DND-41 (cell line): ENCODE measurements around the gene TENT4B.

Source experiments
- ATAC-seq: fragments of 200-7000 bp; cut with Tn5 transposase; 3 replicates; pipeline ENCODE4 v1.9.1; 2021; ENCODE audit warnings: low read depth; ENCODE audit not compliant: insufficient read depth
- DNase-seq: peaks from one replicate; pipeline ENCODE4 v3.0.0-alpha.2; 2020
- H2AFZ ChIP-seq: 2 replicates; pipeline ENCODE4 v1.6.0; 2012; ENCODE audit warnings: low read depth, low read length
- H3K27ac ChIP-seq: 2 replicates; pipeline ENCODE4 v1.5.1; 2012; ENCODE audit warnings: low read length, inconsistent platforms
- H3K27me3 ChIP-seq: fragments of 200-600 bp; sonication (generic); 2 replicates; pipeline ENCODE4 v1.6.0; 2012; ENCODE audit warnings: low read length, mild to moderate bottlenecking, inconsistent platforms; ENCODE audit not compliant: insufficient read depth, poor library complexity
- H3K36me3 ChIP-seq: 2 replicates; pipeline ENCODE4 v1.5.1; 2012; ENCODE audit warnings: low read length, inconsistent platforms; ENCODE audit not compliant: insufficient read depth
- H3K4me1 ChIP-seq: 2 replicates; pipeline ENCODE4 v1.5.1; 2012; ENCODE audit warnings: mild to moderate bottlenecking, low read length; ENCODE audit not compliant: insufficient read depth
- H3K4me2 ChIP-seq: 2 replicates; pipeline ENCODE4 v1.6.0; 2012; ENCODE audit warnings: mild to moderate bottlenecking, moderate library complexity, low read length, inconsistent platforms; ENCODE audit not compliant: insufficient read depth
- H3K4me3 ChIP-seq, 2 experiments: fragments of 200-600 bp in 1 of 2; shearing (Covaris generic) in 1 of 2; 2 replicates each; pipeline ENCODE4 v1.5.1; 2012 to 2016; ENCODE audit warnings: inconsistent platforms in 2 of 2, low read length in 2 of 2, mild to moderate bottlenecking in 2 of 2, low read depth in 1 of 2, moderate library complexity in 1 of 2
- H3K79me2 ChIP-seq: 2 replicates; pipeline ENCODE4 v1.6.0; 2012; ENCODE audit warnings: low read length, inconsistent platforms; ENCODE audit not compliant: insufficient read depth
- H3K9ac ChIP-seq: 2 replicates; pipeline ENCODE4 v1.6.0; 2012; ENCODE audit warnings: low read depth, mild to moderate bottlenecking, inconsistent platforms, low read length, moderate library complexity
- H3K9me3 ChIP-seq: 2 replicates; pipeline ENCODE4 v1.5.1; 2012; ENCODE audit warnings: low read length, moderate library complexity, mild to moderate bottlenecking, inconsistent platforms; ENCODE audit not compliant: insufficient read depth, severe bottlenecking
- H4K20me1 ChIP-seq: 2 replicates; pipeline ENCODE4 v1.6.0; 2012; ENCODE audit warnings: low read length; ENCODE audit not compliant: insufficient read depth
- CTCF ChIP-seq: IDR thresholded peaks from 2 replicates; pipeline ENCODE4 v1.5.1; 2012; ENCODE audit warnings: borderline replicate concordance, low read length, moderate library complexity, mild to moderate bottlenecking; ENCODE audit not compliant: poor library complexity, severe bottlenecking; ENCODE audit errors: extremely low read depth
- EZH2 ChIP-seq: IDR thresholded peaks from 3 replicates; pipeline ENCODE4 v1.6.1; 2012; ENCODE audit warnings: borderline replicate concordance, low read depth, mild to moderate bottlenecking, moderate library complexity, low read length, inconsistent platforms; ENCODE audit not compliant: severe bottlenecking

Gene TENT4B

GRCh38 chr16:50275428-50276325 is 122.6 kb downstream of the TENT4B start:
- no peak overlapping the region for H3K4me2 ChIP-seq
- no peak for ATAC-seq
- H3K27ac ChIP-seq: no peak overlapping the region

DNA sequence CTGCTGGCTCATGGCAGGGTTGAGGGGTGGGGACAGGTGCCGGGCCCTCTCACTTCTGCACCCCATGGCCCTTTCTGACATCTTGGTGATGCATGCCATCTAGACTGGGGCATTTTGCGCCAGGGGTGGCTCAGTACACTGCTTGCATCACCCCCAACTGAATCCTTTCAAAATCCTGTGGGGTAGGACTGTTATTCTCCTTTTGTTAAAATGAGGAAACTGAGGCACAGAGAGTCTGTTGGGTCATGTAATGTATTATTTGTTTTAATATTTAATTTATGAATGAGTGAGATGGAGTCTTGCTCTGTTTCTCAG is 123.2 kb downstream of the TENT4B start:
- Histone ChIP-seq H3K9me3 (no peaks in the 10 kb centered on the region), H4K20me1 (peaks cover 11% of the 10 kb centered on the region; the same call in 1 of the 2 replicates), H3K27me3 (no peaks in the 10 kb centered on the region), H3K9ac (no peak overlapping the region), H3K79me2 (no peaks in the 10 kb centered on the region), H3K36me3 (no peaks in the 10 kb centered on the region), H3K4me3 (no peak overlapping the region), H3K4me2 (no peak overlapping the region), H3K27ac (no peak overlapping the region), H2AFZ (no peak overlapping the region), H3K4me1 (no peaks in the 10 kb centered on the region)
- DNase-seq (no peak), ATAC-seq (no peak)
- no peak for TF ChIP-seq EZH2

More at GRCh38 chr16:50275428-50276325, 122.6 kb downstream of the TENT4B start:
- DNase-seq: no peak
- no peaks in the 10 kb centered on the region for H3K36me3 ChIP-seq
- no peak overlapping the region for H3K9ac ChIP-seq
- no peaks in the 10 kb centered on the region for H3K4me1 ChIP-seq
- H2AFZ ChIP-seq: no peak overlapping the region
- no peaks in the 10 kb centered on the region for H3K79me2 ChIP-seq
- H4K20me1 ChIP-seq: peaks cover 6% of the 10 kb centered on the region; the same call in 1 of the 2 replicates
- H3K4me3 ChIP-seq: no peak overlapping the region
- H3K27me3 ChIP-seq: no peaks in the 10 kb centered on the region
- H3K9me3 ChIP-seq: no peaks in the 10 kb centered on the region
- TF ChIP-seq CTCF (no peak), EZH2 (no peak)

DNA sequence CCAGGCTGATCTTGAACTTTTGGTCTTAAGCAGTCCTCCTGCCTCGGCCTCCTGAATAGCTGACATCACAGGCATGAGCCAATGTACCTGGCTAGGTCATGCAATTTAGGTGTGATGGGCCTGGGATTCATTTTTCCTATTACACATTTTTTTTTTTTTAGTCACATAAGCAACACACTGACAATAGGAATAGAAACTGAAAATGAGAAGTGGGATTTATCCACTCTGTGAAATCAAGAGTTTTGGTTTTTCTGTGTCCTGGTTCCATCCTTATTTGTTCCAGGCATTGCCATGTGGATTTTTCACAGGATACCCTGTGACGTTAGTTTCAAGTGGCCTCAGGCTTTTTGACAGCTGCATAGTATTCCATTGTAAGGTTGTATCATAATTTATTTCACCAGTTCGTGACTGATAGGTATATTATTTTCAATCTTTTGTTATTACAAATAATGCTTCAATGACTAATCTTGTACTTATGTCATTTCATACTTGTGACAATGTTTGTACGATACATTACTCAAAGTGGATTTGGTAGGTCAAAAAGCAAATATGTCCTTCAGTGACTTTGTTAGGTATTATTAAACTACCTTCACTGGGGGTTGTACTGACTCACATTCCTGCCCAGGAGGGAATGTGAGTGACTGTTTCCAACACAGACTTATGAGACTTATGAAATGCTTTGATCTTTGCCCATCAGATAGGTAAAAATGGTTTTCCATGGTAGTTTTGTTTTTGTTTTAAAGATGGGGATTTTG is 123.9 kb downstream of the TENT4B start:
- Histone ChIP-seq H3K4me2 (no peak overlapping the region), H3K27ac (no peak overlapping the region), H3K36me3 (no peaks in the 10 kb centered on the region), H3K4me1 (no peaks in the 10 kb centered on the region), H3K27me3 (no peaks in the 10 kb centered on the region), H3K79me2 (no peaks in the 10 kb centered on the region), H3K9ac (no peak overlapping the region), H2AFZ (no peak overlapping the region), H3K4me3 (no peak overlapping the region), H3K9me3 (no peaks in the 10 kb centered on the region), H4K20me1 (peaks cover 12% of the 10 kb centered on the region; the same call in 1 of the 2 replicates)
- no peak for ATAC-seq
- TF ChIP-seq CTCF (no peak), EZH2 (no peak)
- DNase-seq: no peak

DNA sequence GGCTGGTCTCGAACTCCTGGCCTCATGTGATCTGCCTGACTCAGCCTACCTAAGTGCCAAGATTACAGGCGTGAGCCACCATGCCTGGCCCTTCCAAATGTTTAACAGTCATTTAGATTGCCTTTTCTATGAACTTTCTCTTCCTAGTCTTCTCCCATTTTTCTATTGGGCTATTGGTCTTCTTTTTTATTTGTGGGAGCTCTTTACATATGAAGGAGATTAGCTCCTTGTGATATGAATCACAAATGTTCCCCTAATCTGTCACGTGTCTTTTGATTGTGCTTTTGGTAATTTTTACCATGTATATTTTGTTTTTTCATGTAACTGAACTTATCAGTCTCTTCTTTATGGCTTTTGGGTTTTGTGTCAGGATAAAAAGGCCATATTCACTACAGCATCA is 125.1 kb downstream of the TENT4B start:
- TF ChIP-seq EZH2 (no peak), CTCF (no peak)
- Histone ChIP-seq H3K9ac (no peak overlapping the region), H3K4me1 (no peaks in the 10 kb centered on the region), H3K4me3 (no peak overlapping the region), H4K20me1 (peaks cover 15% of the 10 kb centered on the region; the same call in 1 of the 2 replicates), H3K27me3 (no peaks in the 10 kb centered on the region), H3K79me2 (no peaks in the 10 kb centered on the region), H3K27ac (no peak overlapping the region), H3K36me3 (no peaks in the 10 kb centered on the region), H2AFZ (no peak overlapping the region), H3K9me3 (no peaks in the 10 kb centered on the region), H3K4me2 (no peak overlapping the region)
- ATAC-seq (no peak), DNase-seq (no peak)
